GM23338 (cell line): ENCODE results near the gene GRAMD1C. TPM values are rescaled to one million over a fixed set of nuclear protein-coding genes. Genes with fewer than 3 reads are reported as not detected.

Experiments used
- ATAC-seq: fragments of 200-7000 bp; cut with Tn5 transposase; 3 replicates; pipeline ENCODE4 v1.9.1; 2020
- DNase-seq: peaks from one replicate; pipeline ENCODE4 v3.0.0-alpha.2; 2015; ENCODE audit warnings: low spot score
- H2AFZ ChIP-seq: fragments of 200-600 bp; sonication (generic); 2 replicates; pipeline ENCODE4 v1.8.0; 2016; ENCODE audit warnings: antibody characterized with exemption, mild to moderate bottlenecking, moderate library complexity
- H3F3A ChIP-seq: fragments of 200-600 bp; sonication (generic); replicated peaks from 2 replicates; pipeline ENCODE4 v1.8.0; 2017; ENCODE audit warnings: antibody characterized with exemption, mixed run types, low read depth
- H3K27ac ChIP-seq: fragments of 200-600 bp; sonication (generic); 2 replicates; pipeline ENCODE4 v1.6.1; 2016; ENCODE audit warnings: low read depth
- H3K27me3 ChIP-seq: fragments of 200-600 bp; sonication (generic); 2 replicates; pipeline ENCODE4 v1.8.0; 2016; ENCODE audit warnings: mild to moderate bottlenecking, mixed run types, moderate library complexity; ENCODE audit not compliant: insufficient read depth
- H3K36me3 ChIP-seq: fragments of 200-600 bp; sonication (generic); 2 replicates; pipeline ENCODE4 v1.8.0; 2016; ENCODE audit warnings: mild to moderate bottlenecking; ENCODE audit not compliant: insufficient read depth
- H3K4me1 ChIP-seq: fragments of 200-600 bp; sonication (generic); 2 replicates; pipeline ENCODE4 v1.8.0; 2016; ENCODE audit warnings: mild to moderate bottlenecking, moderate library complexity; ENCODE audit not compliant: insufficient read depth
- H3K4me2 ChIP-seq: fragments of 200-600 bp; sonication (generic); 2 replicates; pipeline ENCODE4 v1.7.1; 2017; ENCODE audit warnings: mixed run types
- H3K4me3 ChIP-seq: fragments of 200-600 bp; sonication (generic); 2 replicates; pipeline ENCODE4 v1.6.1; 2016; ENCODE audit warnings: mixed run types
- H3K79me2 ChIP-seq: fragments of 200-600 bp; sonication (generic); replicated peaks from 2 replicates; pipeline ENCODE4 v1.8.0; 2017; ENCODE audit warnings: mild to moderate bottlenecking; ENCODE audit not compliant: insufficient read depth
- H3K9me2 ChIP-seq: fragments of 200-600 bp; sonication (generic); 2 replicates; pipeline ENCODE4 v1.8.0; 2017; ENCODE audit not compliant: insufficient read depth
- H4K20me1 ChIP-seq: fragments of 200-600 bp; sonication (generic); replicated peaks from 2 replicates; pipeline ENCODE4 v1.8.0; 2017; ENCODE audit warnings: mild to moderate bottlenecking; ENCODE audit not compliant: insufficient read depth
- H3K27ac Mint-ChIP-seq: 2 replicates; pipeline ENCODE4 v1.8.0; 2020; ENCODE audit warnings: inconsistent platforms, mild to moderate bottlenecking, moderate library complexity, mixed read lengths
- H3K27me3 Mint-ChIP-seq: 3 replicates; pipeline ENCODE4 v1.8.0; 2022; ENCODE audit warnings: low read depth, mild to moderate bottlenecking, moderate library complexity, mixed read lengths, inconsistent platforms; ENCODE audit not compliant: insufficient read depth, poor library complexity
- H3K36me3 Mint-ChIP-seq: 3 replicates; pipeline ENCODE4 v1.8.0; 2021; ENCODE audit warnings: low read depth, mild to moderate bottlenecking, inconsistent platforms, moderate library complexity, mixed read lengths
- H3K4me1 Mint-ChIP-seq: 3 replicates; pipeline ENCODE4 v1.8.0; 2020; ENCODE audit warnings: mild to moderate bottlenecking, inconsistent platforms, mixed read lengths
- H3K4me3 Mint-ChIP-seq: 3 replicates; pipeline ENCODE4 v1.8.0; 2021; ENCODE audit warnings: moderate library complexity, mild to moderate bottlenecking, inconsistent platforms, mixed read lengths
- H3K9me3 Mint-ChIP-seq: 3 replicates; pipeline ENCODE4 v1.8.0; 2020; ENCODE audit warnings: moderate library complexity, mild to moderate bottlenecking, inconsistent platforms, mixed read lengths
- CREB1 ChIP-seq: fragments of 250-450 bp; sonication (Bioruptor Pico); IDR thresholded peaks from 2 replicates; pipeline ENCODE4 v1.5.0; 2020; ENCODE audit warnings: low read depth, mild to moderate bottlenecking, moderate library complexity
- EZH2 ChIP-seq: fragments of 200-600 bp; sonication (generic); IDR thresholded peaks from one replicate; pipeline ENCODE4 v1.8.0; 2017; ENCODE audit warnings: antibody characterized with exemption, mild to moderate bottlenecking, low read depth; ENCODE audit not compliant: unreplicated experiment
- EZH2phosphoT487 ChIP-seq: fragments of 200-600 bp; sonication (generic); IDR thresholded peaks from one replicate; pipeline ENCODE4 v1.8.1; 2018; ENCODE audit warnings: antibody characterized with exemption; ENCODE audit not compliant: unreplicated experiment
- JUNB ChIP-seq: IDR thresholded peaks from one replicate; pipeline ENCODE4 v1.6.1; 2016; ENCODE audit warnings: antibody characterized with exemption; ENCODE audit not compliant: unreplicated experiment
- NANOG ChIP-seq: IDR thresholded peaks from 2 replicates; pipeline ENCODE4 v1.6.1; 2016; ENCODE audit warnings: antibody characterized with exemption, borderline replicate concordance
- POLR2AphosphoS5 ChIP-seq: IDR thresholded peaks from 2 replicates; pipeline ENCODE4 v1.6.1; 2016; ENCODE audit warnings: antibody characterized with exemption, low read depth
- STAT1 ChIP-seq: IDR thresholded peaks from one replicate; pipeline ENCODE4 v1.6.1; 2016; ENCODE audit warnings: antibody characterized with exemption; ENCODE audit not compliant: unreplicated experiment
- polyA plus RNA-seq: library from polyadenylated mRNA; unstranded; fragments of >200 nt; fragmentation: Nextera tagmentation; extraction: Ambion mirVana; gene quantifications from 2 replicates; pipeline ENCODE4 v1.2.1, GENCODE V29; 2016
- total RNA-seq: library from RNA; depleted of rRNA; stranded (reverse); fragments of >200 nt; shearing (Covaris generic); gene quantifications from 2 replicates; pipeline ENCODE4 v1.2.3, GENCODE V29; 2014
- TF ChIP-seq, protein P1 (sequence below): IDR thresholded peaks from 2 replicates; pipeline ENCODE4 v1.6.1; 2016; ENCODE audit warnings: antibody characterized with exemption
- TF ChIP-seq, protein P2 (sequence below), 2 experiments: fragments of 200-600 bp in 1 of 2; sonication (generic) in 1 of 2; conservative IDR thresholded peaks; 2 replicates each; pipeline versions ENCODE4 v1.5.1 to v1.6.1; 2016 to 2017; ENCODE audit warnings: antibody characterized with exemption in 2 of 2, low read depth in 2 of 2, mild to moderate bottlenecking in 2 of 2, moderate library complexity in 1 of 2
- TF ChIP-seq, protein P3 (sequence below): IDR thresholded peaks from one replicate; pipeline ENCODE4 v1.6.1; 2018; ENCODE audit warnings: antibody characterized with exemption; ENCODE audit not compliant: unreplicated experiment

Gene GRAMD1C
- total and polyA plus RNA-seq, 2 experiments from 2014 or later: 3.3 to 3.6 TPM

DNA sequence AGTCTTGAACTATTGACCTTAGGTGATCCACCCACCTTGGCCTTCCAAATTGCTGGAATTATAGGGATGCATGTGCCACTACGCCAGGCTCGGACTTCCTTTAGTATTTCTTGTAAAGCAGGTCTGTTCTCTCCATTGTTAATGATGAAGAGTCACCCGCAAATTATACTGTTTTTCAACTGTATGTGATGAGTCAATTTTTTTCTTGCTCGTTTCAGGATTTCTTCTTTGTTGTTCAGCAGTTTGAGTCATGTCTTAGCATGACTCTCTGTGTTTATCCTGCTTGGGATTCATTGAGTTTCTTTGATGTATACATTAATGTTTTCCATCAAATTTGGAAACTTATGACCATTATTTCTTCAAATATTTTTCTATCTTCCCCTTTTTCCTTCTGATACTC, 28.9 kb downstream of the GRAMD1C start:
- no peak overlapping the region for H3K27ac Mint-ChIP-seq
- Histone ChIP-seq H2AFZ (no peak overlapping the region), H4K20me1 (no peaks in the 10 kb centered on the region), H3K79me2 (no peaks in the 10 kb centered on the region), H3K27me3 (no peaks in the 10 kb centered on the region), H3K9me2 (no peaks in the 10 kb centered on the region; the same call in 1 of the 2 replicates), H3K4me2 (no peak overlapping the region), H3K27ac (no peak overlapping the region), H3K4me1 (no peaks in the 10 kb centered on the region), H3K36me3 (no peaks in the 10 kb centered on the region), H3K4me3 (no peak overlapping the region), H3F3A (no peaks in the 10 kb centered on the region)
- ATAC-seq (no peak), DNase-seq (no peak)
- H3K4me1 Mint-ChIP-seq: no peaks in the 10 kb centered on the region
- TF ChIP-seq EZH2phosphoT487: no peak
- TF ChIP-seq CREB1 (CRISPR knock-in tag): no peak
- no peak for TF ChIP-seq NANOG
- TF ChIP-seq EZH2: no peak
- TF ChIP-seq STAT1: no peak
- TF ChIP-seq POLR2AphosphoS5: no peak
- TF ChIP-seq JUNB: no peak
- TF ChIP-seq, protein P1, sequence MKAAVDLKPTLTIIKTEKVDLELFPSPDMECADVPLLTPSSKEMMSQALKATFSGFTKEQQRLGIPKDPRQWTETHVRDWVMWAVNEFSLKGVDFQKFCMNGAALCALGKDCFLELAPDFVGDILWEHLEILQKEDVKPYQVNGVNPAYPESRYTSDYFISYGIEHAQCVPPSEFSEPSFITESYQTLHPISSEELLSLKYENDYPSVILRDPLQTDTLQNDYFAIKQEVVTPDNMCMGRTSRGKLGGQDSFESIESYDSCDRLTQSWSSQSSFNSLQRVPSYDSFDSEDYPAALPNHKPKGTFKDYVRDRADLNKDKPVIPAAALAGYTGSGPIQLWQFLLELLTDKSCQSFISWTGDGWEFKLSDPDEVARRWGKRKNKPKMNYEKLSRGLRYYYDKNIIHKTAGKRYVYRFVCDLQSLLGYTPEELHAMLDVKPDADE: no peak
- TF ChIP-seq, protein P2, sequence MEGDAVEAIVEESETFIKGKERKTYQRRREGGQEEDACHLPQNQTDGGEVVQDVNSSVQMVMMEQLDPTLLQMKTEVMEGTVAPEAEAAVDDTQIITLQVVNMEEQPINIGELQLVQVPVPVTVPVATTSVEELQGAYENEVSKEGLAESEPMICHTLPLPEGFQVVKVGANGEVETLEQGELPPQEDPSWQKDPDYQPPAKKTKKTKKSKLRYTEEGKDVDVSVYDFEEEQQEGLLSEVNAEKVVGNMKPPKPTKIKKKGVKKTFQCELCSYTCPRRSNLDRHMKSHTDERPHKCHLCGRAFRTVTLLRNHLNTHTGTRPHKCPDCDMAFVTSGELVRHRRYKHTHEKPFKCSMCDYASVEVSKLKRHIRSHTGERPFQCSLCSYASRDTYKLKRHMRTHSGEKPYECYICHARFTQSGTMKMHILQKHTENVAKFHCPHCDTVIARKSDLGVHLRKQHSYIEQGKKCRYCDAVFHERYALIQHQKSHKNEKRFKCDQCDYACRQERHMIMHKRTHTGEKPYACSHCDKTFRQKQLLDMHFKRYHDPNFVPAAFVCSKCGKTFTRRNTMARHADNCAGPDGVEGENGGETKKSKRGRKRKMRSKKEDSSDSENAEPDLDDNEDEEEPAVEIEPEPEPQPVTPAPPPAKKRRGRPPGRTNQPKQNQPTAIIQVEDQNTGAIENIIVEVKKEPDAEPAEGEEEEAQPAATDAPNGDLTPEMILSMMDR (conservative IDR thresholded peaks at IDR 0.05; ENCODE audit: low read depth in 2 of 2): no peak
- TF ChIP-seq, protein P3, sequence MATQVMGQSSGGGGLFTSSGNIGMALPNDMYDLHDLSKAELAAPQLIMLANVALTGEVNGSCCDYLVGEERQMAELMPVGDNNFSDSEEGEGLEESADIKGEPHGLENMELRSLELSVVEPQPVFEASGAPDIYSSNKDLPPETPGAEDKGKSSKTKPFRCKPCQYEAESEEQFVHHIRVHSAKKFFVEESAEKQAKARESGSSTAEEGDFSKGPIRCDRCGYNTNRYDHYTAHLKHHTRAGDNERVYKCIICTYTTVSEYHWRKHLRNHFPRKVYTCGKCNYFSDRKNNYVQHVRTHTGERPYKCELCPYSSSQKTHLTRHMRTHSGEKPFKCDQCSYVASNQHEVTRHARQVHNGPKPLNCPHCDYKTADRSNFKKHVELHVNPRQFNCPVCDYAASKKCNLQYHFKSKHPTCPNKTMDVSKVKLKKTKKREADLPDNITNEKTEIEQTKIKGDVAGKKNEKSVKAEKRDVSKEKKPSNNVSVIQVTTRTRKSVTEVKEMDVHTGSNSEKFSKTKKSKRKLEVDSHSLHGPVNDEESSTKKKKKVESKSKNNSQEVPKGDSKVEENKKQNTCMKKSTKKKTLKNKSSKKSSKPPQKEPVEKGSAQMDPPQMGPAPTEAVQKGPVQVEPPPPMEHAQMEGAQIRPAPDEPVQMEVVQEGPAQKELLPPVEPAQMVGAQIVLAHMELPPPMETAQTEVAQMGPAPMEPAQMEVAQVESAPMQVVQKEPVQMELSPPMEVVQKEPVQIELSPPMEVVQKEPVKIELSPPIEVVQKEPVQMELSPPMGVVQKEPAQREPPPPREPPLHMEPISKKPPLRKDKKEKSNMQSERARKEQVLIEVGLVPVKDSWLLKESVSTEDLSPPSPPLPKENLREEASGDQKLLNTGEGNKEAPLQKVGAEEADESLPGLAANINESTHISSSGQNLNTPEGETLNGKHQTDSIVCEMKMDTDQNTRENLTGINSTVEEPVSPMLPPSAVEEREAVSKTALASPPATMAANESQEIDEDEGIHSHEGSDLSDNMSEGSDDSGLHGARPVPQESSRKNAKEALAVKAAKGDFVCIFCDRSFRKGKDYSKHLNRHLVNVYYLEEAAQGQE: no peak
- peaks cover 2% of the 10 kb centered on the region for H3K27me3 Mint-ChIP-seq
- no peaks in the 10 kb centered on the region for H3K36me3 Mint-ChIP-seq
- H3K4me3 Mint-ChIP-seq: no peak overlapping the region
- H3K9me3 Mint-ChIP-seq: peaks cover 3% of the 10 kb centered on the region; the same call in 2 of the 3 replicates

DNA sequence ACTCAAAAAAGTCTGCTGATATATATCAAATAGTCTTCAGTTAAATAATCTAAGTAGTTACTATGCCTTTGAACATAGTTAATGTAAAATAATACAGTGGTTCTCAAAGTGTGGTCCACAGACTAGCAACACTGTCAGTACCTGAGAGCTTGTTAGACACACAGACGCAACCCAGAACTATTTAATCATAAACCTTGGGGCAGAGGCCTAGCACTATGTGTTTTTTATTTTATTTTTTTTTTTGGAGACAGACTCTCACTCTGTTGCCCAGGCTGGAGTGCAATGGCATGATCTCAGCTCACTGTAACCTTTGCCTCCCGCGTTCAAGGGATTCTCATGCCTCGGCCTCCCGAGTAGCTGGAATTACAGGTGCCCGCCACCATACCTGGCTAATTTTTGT, 34.7 kb downstream of the GRAMD1C start:
- Histone ChIP-seq H3K9me2 (0 out of 2 replicates have a peak, but pooled peaks cover 3% of the 10 kb centered on the region), H4K20me1 (no peaks in the 10 kb centered on the region), H3K4me2 (no peak overlapping the region), H3K4me3 (no peak overlapping the region), H3K79me2 (no peaks in the 10 kb centered on the region), H3K27me3 (no peaks in the 10 kb centered on the region), H3K36me3 (no peaks in the 10 kb centered on the region), H3K27ac (no peak overlapping the region), H2AFZ (no peak overlapping the region), H3K4me1 (no peaks in the 10 kb centered on the region), H3F3A (no peaks in the 10 kb centered on the region)
- H3K36me3 Mint-ChIP-seq: no peaks in the 10 kb centered on the region
- ATAC-seq (no peak), DNase-seq (no peak)
- no peak overlapping the region for H3K27ac Mint-ChIP-seq
- no peaks in the 10 kb centered on the region for H3K4me1 Mint-ChIP-seq
- no peaks in the 10 kb centered on the region for H3K27me3 Mint-ChIP-seq
- no peak overlapping the region for H3K4me3 Mint-ChIP-seq
- no peaks in the 10 kb centered on the region for H3K9me3 Mint-ChIP-seq
- TF ChIP-seq POLR2AphosphoS5: no peak
- TF ChIP-seq EZH2phosphoT487: no peak
- TF ChIP-seq CREB1 (CRISPR knock-in tag): no peak
